BLaER1 treated with 17β-estradiol and CSF1 and Interleukin-3, amounts not matched to agents 10 nM and 100 nM (cell line): ENCODE results near the gene CD164.

Source experiments
- H3K27ac ChIP-seq, 11 experiments: shearing (Covaris generic); formaldehyde crosslinking; 2 replicates each; pipeline ENCODE4 v1.8.1; 2022
- H3K27me3 ChIP-seq, 11 experiments: shearing (Covaris generic); formaldehyde crosslinking; 2 replicates each; pipeline ENCODE4 v1.8.1; 2022
- H3K36me3 ChIP-seq, 11 experiments: shearing (Covaris generic); formaldehyde crosslinking; 2 replicates each; pipeline ENCODE4 v1.8.1; 2022
- H3K4me1 ChIP-seq, 10 experiments: shearing (Covaris generic); formaldehyde crosslinking; 2 replicates each; pipeline ENCODE4 v1.8.1; 2022
- H3K4me2 ChIP-seq, 11 experiments: shearing (Covaris generic); formaldehyde crosslinking; 2 replicates each; pipeline ENCODE4 v1.8.1; 2022
- H3K4me3 ChIP-seq, 10 experiments: shearing (Covaris generic); formaldehyde crosslinking; 2 replicates each; pipeline ENCODE4 v1.8.1; 2022
- H3K9ac ChIP-seq, 11 experiments: shearing (Covaris generic); formaldehyde crosslinking; 2 replicates each; pipeline ENCODE4 v1.8.1; 2022
- H3K9me3 ChIP-seq, 11 experiments: shearing (Covaris generic); formaldehyde crosslinking; replicated peaks in 1 of 11; 2 replicates each; pipeline ENCODE4 v1.8.1; 2022
- H4K20me1 ChIP-seq, 11 experiments: shearing (Covaris generic); formaldehyde crosslinking; 2 replicates each; pipeline ENCODE4 v1.8.1; 2022
- Cebpa-rat ChIP-seq, 11 experiments: shearing (Covaris generic); IDR thresholded peaks; 2 replicates each; pipeline ENCODE4 v1.8.1; 2022

The CD164 gene

DNA sequence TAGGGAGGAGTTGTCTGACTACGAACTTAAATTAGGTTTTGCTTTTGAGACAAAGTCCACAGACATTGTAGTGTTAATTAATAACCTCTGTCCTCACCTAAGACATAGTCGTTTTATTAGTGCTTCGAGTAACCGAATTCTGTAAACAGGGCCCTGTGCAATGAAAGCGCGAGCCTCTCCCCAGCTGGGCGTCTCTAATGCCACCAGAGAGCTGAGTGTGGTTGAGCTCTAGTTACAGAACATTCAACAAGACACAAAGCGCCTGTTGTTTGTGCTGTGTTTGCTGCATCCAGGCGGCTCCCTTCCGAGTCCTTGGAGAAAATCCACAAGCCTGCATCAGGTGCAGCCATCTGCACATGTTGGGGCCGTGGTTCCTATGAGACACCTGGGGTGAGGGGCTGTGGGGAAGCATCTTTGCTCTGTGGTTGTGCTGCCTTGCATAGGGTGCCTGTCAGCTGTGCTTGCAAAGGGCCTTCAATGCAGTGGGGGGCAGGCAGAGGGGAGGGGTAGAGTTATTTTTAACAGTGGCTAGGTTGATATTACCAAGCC is 63.9 kb downstream of the CD164 start:
- Histone ChIP-seq H3K36me3 (no peaks in the 10 kb centered on the region), H3K4me2 (peak overlapping the region; percentile 53 to 83 (median 74)), H3K9me3 (0 out of 22 replicates have a peak, but pooled peaks cover 0 to 9% (median 0%) of the 10 kb centered on the region in 11 experiments), H4K20me1 (no peaks in the 10 kb centered on the region), H3K4me1 (peaks cover 56 to 75% (median 68%) of the 10 kb centered on the region in 10 experiments), H3K9ac (peak overlapping the region in 5 of 11 experiments; percentile 2 to 33 (median 8); a peak in 2 of 22 replicates), H3K27me3 (no peaks in the 10 kb centered on the region), H3K27ac (peak overlapping the region in 7 of 11 experiments; percentile 3 to 64 (median 50); a peak in 9 of 22 replicates), H3K4me3 (no peak overlapping the region)
- no peak for TF ChIP-seq Cebpa-rat (IDR thresholded peaks at IDR 0.05)

DNA sequence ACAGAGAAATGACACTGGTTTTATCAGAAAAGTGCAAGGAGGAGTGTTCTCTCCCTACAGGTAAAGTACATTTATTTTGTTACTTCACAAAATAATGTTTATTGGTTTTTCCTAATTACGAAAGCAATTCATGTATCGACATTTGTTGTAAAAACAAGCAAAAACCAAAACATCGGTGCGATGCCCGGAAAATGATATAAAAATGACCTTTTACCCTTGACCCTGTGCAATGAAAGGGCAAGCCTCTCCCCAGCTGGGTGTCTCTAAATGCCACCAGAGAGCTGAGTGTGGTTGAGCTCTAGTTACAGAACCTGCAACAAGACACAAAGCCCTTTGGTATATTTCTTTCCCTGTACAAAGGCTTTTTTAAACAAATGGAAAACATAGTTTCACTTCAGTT is 65.4 kb downstream of the CD164 start:
- Histone ChIP-seq H3K4me1 (peaks cover 41 to 60% (median 53%) of the 10 kb centered on the region in 10 experiments), H3K4me3 (no peak overlapping the region), H3K36me3 (peaks cover 0 to 4% (median 0%) of the 10 kb centered on the region in 11 experiments; a peak in 1 of 22 replicates), H3K27ac (no peak overlapping the region), H3K9ac (no peak overlapping the region), H4K20me1 (no peaks in the 10 kb centered on the region), H3K9me3 (0 out of 22 replicates have a peak, but pooled peaks cover 0 to 9% (median 0%) of the 10 kb centered on the region in 11 experiments), H3K27me3 (no peaks in the 10 kb centered on the region), H3K4me2 (peak overlapping the region in 8 of 11 experiments; percentile 12 to 80 (median 40); a peak in 8 of 22 replicates)
- no peak for TF ChIP-seq Cebpa-rat (IDR thresholded peaks at IDR 0.05)
